NCI-H524 treated with DMSO at 0.1 percent for 48 hours (cell line): Measurements from ENCODE around the gene OXT.

Experiments used
- DNase-seq: peaks from one replicate; lab custom pipeline; 2025; lab: John Stamatoyannopoulos, UW

The OXT gene

GRCh38 chr20:3071610-3072529 is at the start of gene OXT:
OXT (plus strand) TSS chr20:3071620; CDS start chr20:3071656, 36 bp downstream.
- DNase-seq, result no peak

DNA sequence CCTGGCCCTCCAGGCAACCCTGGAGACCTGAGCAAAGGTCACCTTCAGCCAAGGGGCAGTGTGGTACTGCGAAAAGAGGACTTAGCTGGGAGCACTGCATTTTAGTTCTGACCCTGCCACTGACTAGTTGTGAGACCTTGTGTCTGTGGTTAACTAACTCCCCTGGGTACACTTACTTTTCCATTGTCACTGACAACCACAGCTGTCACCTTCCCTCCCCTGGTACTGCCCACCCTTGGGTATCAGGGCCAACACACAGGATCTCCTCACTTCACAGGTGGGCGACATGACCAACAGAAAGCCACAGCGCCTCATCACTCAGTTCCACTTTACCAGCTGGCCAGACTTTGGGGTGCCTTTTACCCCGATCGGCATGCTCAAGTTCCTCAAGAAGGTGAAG is 49.6 kb upstream of the OXT start:
- no peak for DNase-seq

- peak; percentile 74 for DNase-seq
Observed at GRCh38 chr20:3022559-3023490, 48.6 kb upstream of the OXT start.

DNA sequence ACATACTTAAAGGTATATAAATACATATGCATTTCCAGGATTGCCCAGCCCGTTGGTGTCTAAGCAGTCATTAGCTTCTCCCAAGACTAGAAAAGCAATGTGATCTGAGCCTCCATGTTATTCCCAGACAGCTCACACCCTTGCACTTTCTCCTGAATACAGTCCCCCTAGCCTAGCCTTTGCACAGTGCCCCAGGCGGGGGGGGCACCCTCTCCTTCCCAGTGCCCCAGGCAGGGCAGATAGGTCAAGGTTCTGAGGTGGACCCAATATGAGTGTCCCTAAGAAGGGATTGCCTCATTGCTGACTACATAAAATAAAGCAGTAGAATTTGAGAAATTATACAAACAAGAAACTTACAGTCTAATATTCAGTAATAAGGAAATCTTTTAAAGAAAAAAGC is 43.4 kb upstream of the OXT start:
- no peak for DNase-seq

DNA sequence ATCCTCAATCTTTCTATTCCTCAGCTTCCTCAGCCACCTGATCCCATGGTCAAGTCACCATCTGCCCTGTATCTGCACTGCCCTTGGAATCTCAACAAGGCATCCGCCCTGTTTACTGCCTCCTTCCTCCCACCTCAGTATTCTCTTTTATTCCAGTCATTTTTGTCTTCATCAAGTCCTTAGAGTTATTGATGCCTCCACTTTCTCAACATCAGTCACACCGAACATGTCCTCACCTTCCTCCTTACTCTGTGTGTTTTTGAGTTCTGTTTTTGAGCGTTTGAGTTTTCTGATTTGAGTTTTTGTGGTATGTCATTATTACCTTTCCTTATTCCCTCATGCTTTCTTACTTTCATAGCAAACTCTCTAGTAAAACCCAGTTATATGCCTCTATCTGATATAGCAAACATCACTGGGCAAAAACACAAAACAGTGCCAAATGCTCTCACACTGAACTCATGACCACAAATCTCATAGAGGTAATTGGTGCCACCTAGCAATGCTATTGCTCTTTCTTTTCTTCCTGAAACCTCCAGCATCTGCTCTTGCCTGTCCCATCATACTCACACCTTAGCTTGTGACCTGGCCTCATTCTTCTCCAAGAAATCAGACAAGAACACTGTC is 39.8 kb upstream of the OXT start:
- no peak for DNase-seq

GRCh38 chr20:3032624-3033023 is 38.8 kb upstream of the OXT start:
- no peak for DNase-seq

GRCh38 chr20:3037654-3038053 is 33.8 kb upstream of the OXT start:
- no peak for DNase-seq

- DNase-seq, result no peak
Observed at GRCh38 chr20:3038454-3038853, 33.0 kb upstream of the OXT start.

- no peak for DNase-seq
Observed at GRCh38 chr20:3039426-3039825, 32.0 kb upstream of the OXT start.

GRCh38 chr20:3040086-3040485 is 31.3 kb upstream of the OXT start:
- DNase-seq, result no peak

DNA sequence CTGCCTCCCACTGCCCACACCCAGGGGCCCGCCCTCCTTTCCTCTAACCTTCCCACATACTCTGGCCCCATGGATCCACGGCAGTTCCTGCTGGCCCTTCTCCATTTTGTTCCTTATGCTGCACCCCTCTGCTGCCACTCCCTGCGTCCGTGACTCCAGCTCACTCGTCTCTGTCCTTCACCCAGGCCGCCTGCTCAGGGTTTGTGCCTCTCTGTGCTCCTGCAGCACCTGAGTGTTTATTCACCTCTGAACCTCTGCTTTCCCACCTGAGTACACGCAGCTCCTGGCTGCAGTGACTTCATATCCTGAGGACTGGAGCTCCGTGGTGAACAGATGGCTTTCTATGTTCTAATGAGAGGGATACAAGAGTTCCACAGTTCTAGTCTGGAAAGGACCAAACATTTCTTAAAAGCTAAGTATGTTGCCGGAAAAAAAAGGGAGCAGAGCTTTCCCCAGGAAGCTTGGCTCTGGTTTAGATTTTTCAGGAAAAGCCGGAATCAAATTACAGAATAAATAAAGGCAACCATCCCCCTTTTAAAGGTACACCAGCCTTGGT is 29.5 kb upstream of the OXT start:
- no peak for DNase-seq

- no peak for DNase-seq
Observed at GRCh38 chr20:3042625-3043024, 28.8 kb upstream of the OXT start.

DNA sequence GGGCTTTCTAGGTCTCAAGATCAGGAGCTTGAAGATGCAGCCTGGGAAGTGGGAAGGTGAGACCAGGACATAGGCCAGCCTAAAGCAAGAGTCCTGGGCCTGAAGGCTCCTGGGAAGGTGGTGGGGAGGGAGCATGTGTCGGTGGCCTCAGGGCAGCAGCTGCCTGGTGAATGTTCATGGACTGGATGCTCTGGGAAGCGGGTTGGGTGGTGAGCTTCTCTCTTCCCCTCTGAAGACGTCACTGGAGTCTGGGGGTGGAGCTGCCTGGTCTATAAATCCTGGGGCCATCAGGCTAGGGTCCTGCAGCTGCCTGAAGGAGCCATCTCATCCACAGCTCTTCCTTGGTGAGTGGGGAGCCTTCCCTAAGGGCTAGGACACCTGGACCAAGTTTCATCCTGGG is 28.1 kb upstream of the OXT start, which contains the start of gene GNRH2:
GNRH2 (plus strand) TSS at position 301 of the 400 bp plus-strand sequence. CDS start 793 bp downstream, outside the sequence.
- DNase-seq, result no peak

DNA sequence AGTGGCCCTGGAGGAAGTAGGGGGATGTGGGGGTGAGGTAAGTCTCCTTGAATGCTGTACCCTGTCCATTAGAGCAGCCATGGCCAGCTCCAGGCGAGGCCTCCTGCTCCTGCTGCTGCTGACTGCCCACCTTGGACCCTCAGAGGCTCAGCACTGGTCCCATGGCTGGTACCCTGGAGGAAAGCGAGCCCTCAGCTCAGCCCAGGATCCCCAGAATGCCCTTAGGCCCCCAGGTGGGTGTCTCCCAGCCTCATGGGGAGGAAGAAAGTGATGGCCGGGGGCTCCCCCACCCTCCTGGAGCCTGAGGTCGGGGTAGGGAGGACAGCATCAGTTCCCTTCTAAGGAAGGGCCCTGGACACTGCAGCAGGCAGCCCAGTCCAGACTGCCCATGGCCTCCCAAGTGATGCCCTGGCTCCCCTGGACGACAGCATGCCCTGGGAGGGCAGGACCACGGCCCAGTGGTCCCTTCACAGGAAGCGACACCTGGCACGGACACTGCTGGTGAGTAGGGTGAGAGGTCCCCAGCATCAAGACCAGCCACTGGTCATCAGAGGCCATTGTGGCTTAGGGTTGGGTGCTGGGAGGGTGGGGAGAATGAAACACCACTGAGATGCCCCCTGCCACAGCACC is 27.0 kb upstream of the OXT start:
- no peak for DNase-seq

- DNase-seq, result peak; percentile 20
Observed at GRCh38 chr20:3045042-3045815, 26.2 kb upstream of the OXT start.

DNA sequence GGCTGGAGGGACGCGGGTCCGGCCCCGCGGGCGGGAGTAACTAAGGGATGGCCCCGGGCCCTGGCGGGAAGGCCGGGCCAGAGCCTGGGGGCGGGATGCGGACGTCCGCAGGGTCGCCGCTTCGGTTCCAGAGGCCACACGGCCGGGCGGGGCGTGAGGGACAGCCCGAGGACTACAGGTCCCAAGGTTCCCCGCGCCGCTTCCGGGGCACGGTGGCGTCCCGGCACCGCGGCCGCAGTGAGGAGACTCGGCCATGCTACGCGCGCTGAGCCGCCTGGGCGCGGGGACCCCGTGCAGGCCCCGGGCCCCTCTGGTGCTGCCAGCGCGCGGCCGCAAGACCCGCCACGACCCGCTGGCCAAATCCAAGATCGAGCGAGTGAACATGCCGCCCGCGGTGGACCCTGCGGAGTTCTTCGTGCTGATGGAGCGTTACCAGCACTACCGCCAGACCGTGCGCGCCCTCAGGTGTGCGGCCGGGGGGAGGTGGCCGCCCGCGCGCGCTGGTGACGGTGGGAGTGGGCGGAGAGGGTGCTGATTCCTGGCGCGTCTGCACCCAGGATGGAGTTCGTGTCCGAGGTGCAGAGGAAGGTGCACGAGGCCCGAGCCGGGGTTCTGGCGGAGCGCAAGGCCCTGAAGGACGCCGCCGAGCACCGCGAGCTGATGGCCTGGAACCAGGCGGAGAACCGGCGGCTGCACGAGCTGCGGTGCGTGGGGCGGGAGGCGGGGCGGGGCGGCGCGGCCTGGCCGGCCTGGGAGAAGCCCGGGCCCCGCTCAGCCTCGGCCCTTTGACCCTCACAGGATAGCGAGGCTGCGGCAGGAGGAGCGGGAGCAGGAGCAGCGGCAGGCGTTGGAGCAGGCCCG is 25.4 kb upstream of the OXT start, which contains the start of gene MRPS26:
MRPS26 (plus strand) TSS at position 237 of the 861 bp plus-strand sequence; CDS start at position 254, 17 bp downstream.
- DNase-seq, result no peak

DNA sequence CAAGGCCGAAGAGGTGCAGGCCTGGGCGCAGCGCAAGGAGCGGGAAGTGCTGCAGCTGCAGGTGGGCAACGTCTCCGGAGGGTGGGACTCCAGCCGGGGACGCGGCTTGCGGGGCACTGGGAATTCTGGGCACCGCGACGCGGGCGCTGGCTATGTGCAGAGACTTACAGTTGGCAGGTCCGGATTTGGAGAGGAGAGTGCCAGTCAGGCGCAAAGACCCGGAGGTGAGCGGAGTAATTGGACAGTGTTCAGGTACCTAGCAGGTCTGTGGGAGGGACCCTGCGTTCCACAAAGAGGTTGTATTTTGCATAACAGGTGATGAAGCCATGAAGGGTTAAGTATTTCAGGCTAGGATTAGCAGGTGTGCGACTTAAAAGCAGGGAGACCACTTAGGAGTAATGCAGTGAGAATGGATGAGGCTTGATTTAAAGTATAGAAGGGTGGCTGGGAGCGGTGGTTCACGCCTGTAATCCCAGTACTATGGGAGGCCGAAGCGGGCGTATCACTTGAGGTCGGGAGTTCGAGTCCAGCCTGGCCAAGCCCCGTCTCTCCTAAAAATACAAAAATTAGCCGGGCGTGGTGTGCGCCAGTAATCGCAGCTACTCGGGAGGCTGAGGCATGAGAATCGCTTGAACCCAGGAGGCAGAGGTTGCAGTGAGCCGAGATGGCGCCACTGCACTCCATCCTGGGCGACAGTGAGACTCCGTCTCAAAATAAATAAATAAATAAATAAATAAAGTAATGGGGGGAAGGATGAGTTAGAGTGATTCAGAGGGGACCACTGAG is 24.6 kb upstream of the OXT start:
- DNase-seq, result no peak
